ENCODE measurements around the gene ADAM23. TPM values are rescaled to one million over a fixed set of nuclear protein-coding genes. Genes with fewer than 3 reads are reported as not detected.

Gene ADAM23
- total RNA-seq, 1 donor from 2014 or later = 12.0 TPM

GRCh38 chr2:206642075-206643025, 199.0 kb downstream of the ADAM23 start, which contains the start of gene FAM237A:
TSS of gene FAM237A (plus strand) at chr2:206642487. CDS start at chr2:206644237, 1,750 bp downstream.
- Mint-ChIP-seq H3K27ac (ENCODE audit: unreplicated experiment) (no peak within 1 kb of the TSS), H3K9me3 (ENCODE audit: unreplicated experiment) (no peaks in the 10 kb centered on the region), H3K4me1 (ENCODE audit: unreplicated experiment) (peaks cover 2% of the 10 kb centered on the region), H3K36me3 (ENCODE audit: low read depth, unreplicated experiment) (no peaks in the 10 kb centered on the region), H3K27me3 (ENCODE audit: unreplicated experiment) (no peaks in the 10 kb centered on the region), H3K4me3 (ENCODE audit: unreplicated experiment) (peak within 1 kb of the TSS; percentile 77)
- no peak for TF ChIP-seq CTCF (IDR thresholded peaks at IDR 0.05; ENCODE audit: unreplicated experiment)
- DNase-seq (ENCODE audit: low spot score) = peak; percentile 75

- Mint-ChIP-seq H3K4me3 (ENCODE audit: unreplicated experiment) (no peak overlapping the region), H3K27me3 (ENCODE audit: unreplicated experiment) (no peaks in the 10 kb centered on the region), H3K27ac (ENCODE audit: unreplicated experiment) (no peak overlapping the region), H3K4me1 (ENCODE audit: unreplicated experiment) (no peaks in the 10 kb centered on the region), H3K9me3 (ENCODE audit: unreplicated experiment) (no peaks in the 10 kb centered on the region), H3K36me3 (ENCODE audit: low read depth, unreplicated experiment) (no peaks in the 10 kb centered on the region)
- no peak for TF ChIP-seq CTCF (IDR thresholded peaks at IDR 0.05; ENCODE audit: unreplicated experiment)
- no peak for DNase-seq (ENCODE audit: low spot score)
Observed at GRCh38 chr2:206647985-206648384, 204.7 kb downstream of the ADAM23 start.

- no peak for DNase-seq (ENCODE audit: low spot score)
- no peak overlapping the region for H3K27ac Mint-ChIP-seq (ENCODE audit: unreplicated experiment)
Observed at GRCh38 chr2:206657087-206657486, 213.8 kb downstream of the ADAM23 start.

GRCh38 chr2:206665251-206665650, 221.9 kb downstream of the ADAM23 start:
- Mint-ChIP-seq H3K4me3 (ENCODE audit: unreplicated experiment) (no peak overlapping the region), H3K27ac (ENCODE audit: unreplicated experiment) (no peak overlapping the region), H3K9me3 (ENCODE audit: unreplicated experiment) (no peaks in the 10 kb centered on the region), H3K4me1 (ENCODE audit: unreplicated experiment) (peaks cover 6% of the 10 kb centered on the region), H3K36me3 (ENCODE audit: low read depth, unreplicated experiment) (peaks cover 4% of the 10 kb centered on the region), H3K27me3 (ENCODE audit: unreplicated experiment) (no peaks in the 10 kb centered on the region)
- TF ChIP-seq CTCF (IDR thresholded peaks at IDR 0.05; ENCODE audit: unreplicated experiment) = no peak
- no peak for DNase-seq (ENCODE audit: low spot score)

More at GRCh38 chr2:206657087-206657486, 213.8 kb downstream of the ADAM23 start:
- H3K27me3 Mint-ChIP-seq (ENCODE audit: unreplicated experiment) = peaks cover 2% of the 10 kb centered on the region
- H3K9me3 Mint-ChIP-seq (ENCODE audit: unreplicated experiment) = no peaks in the 10 kb centered on the region
- no peak for TF ChIP-seq CTCF (IDR thresholded peaks at IDR 0.05; ENCODE audit: unreplicated experiment)
- H3K36me3 Mint-ChIP-seq (ENCODE audit: low read depth, unreplicated experiment) = no peaks in the 10 kb centered on the region
- no peak overlapping the region for H3K4me3 Mint-ChIP-seq (ENCODE audit: unreplicated experiment)
- no peaks in the 10 kb centered on the region for H3K4me1 Mint-ChIP-seq (ENCODE audit: unreplicated experiment)

Other genes starting within 250 kb of the ADAM23 start
- gene ZDBF2, start 168.9 kb upstream of the ADAM23 start, total RNA-seq (ENCODE audit: unreplicated experiment) = 38.1 TPM
- gene FAM237A, start 199.0 kb downstream of the ADAM23 start, total RNA-seq (ENCODE audit: unreplicated experiment) = not detected